Measurements from ENCODE around the gene ANKRD53.
"Not testable (repeated sequence)": the region's sequence is repeated elsewhere in the genome, so short reads cannot be mapped to it uniquely, and the experiment has no call there.

The ANKRD53 gene

DNA sequence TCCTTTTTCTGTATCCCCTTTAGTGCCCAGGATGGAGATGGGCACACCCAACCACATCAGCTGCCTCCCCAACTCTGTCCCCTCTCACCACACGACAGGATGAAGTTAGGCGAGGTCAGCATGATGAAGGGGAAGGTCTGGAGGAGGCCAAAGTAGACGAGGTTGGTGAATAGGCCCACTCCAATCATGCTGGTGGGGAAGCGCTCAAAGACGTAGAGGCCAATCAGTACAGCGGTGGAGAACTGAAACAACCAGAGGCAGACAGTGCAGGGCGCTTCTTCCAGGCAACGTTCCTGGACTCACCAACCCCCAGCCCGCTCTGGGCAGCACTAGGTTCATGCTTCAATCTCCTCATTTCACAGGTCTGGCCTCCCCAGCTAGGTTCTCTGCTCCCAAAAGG, 13.3 kb downstream of the ANKRD53 start:
- DNase-seq (ENCODE audit: low read depth): no peak

DNA sequence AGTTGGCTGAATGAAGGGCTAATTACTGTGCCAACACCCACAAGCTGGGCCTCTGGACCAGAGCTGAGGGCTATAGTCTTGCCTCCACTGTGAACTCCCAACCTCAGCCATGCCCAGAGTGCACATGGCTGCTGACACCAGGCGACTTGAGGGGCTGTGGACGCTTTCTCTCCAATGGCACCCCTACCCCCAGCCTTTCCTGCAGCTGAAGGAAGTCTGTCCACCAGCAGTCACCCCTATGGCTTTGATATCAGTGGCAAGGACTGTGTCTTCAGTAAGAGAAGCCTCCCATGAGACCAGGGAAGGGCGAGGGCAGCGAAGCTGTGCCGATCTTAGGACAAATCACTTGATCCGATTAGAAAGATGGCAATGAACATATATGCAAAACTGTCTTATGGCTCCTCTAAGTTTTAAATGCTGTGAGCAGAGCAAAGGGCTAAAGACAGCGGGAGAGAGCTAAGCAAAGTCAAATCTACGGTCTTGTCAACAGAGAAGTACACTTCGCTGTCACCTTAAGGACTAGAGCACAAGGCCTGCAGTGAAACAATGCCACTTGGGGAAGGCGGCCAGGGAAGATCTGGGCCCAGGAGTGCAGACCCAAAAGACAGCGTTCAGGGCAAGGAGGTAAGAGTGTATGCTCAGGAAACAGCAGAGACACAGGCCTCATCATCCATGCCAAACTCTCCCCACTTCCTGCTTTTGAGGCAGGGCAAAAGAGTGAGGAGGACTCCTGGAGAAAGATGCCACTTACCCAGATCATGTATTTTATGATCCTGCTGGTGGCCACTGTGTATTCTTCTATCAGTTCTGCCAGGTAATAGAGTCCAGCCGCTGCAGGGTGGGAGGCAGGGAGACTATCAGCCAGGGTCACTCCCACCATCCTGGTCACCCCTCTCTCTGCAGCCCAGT, 14.8 kb downstream of the ANKRD53 start:
- DNase-seq (ENCODE audit: low read depth): no peak

- DNase-seq (ENCODE audit: low read depth): peak; percentile 46
Observed at GRCh38 chr2:70994009-70994698, 15.7 kb downstream of the ANKRD53 start.

- DNase-seq (ENCODE audit: low read depth): peak; percentile 88
Observed at GRCh38 chr2:70994699-70995425, 16.4 kb downstream of the ANKRD53 start, which contains the start of gene TEX261. Gene TEX261 (minus strand): TSS chr2:70994873. CDS start chr2:70994757, 116 bp downstream.

- no peak for DNase-seq (ENCODE audit: low read depth)
Observed at GRCh38 chr2:70995426-70995729, 16.9 kb downstream of the ANKRD53 start.

- not testable (repeated sequence) for DNase-seq (ENCODE audit: low read depth)
Observed at GRCh38 chr2:70998885-70999284, 20.5 kb downstream of the ANKRD53 start.

DNA sequence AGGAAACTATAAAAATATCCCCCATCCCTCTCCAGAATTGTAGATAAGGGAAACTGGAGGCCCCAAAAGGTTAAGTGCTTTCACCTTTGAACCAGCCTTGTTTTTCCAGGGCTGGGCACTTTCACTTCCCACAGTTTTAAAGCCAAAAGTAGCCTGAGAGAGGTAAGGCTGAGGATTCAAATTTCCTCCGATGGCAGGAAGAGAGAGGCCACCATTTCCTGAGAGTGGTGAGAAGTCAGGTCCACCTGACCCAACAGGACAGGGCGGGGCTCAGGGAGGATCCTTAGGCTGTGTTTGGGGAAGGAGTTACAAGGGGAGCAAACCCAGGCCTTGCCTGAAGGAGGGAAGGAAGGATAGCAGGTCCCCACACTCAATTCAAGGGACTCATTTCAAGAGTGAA, 20.9 kb downstream of the ANKRD53 start:
- DNase-seq (ENCODE audit: low read depth): no peak

- not testable (repeated sequence) for DNase-seq (ENCODE audit: low read depth)
Observed at GRCh38 chr2:70999931-71000330, 21.5 kb downstream of the ANKRD53 start.

DNA sequence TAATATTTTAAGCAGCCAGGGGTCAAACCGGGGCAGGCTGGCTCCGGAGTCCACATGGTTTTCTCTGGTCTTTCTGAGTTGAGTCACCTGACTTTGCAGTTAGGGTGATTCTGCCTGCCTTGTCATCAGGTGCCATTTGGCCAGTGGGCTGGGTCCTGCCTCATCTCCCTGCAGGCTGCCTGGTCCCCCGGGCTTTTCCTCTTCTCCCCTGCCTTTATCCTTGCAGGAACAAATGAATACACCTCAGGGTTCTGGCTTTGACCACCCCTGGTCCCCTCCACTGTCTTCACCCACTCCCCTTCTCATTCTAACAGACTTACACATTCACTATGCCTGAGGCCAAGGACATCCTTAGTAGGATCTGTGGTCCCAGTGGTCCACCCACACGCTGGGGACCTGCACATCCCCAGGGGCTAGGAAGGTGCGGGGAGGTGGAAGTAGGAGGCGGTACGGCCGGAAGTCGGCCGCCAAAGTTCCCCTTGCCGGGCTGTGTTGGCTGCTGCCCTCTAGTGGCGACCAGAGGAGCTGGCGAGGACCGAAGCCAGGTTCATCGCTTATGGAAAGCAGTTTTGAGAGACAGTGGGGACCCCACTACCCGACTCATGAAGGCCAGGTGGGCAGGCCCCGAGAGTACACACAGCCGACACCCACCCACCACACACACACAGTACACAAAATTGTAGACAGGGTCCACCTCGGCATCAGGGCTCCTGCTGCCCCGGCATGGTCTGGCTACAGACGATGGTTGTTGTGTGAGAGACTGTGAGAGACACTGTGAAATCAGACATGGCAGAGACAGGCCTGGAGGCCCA, 22.6 kb downstream of the ANKRD53 start:
- peak; percentile 64 for DNase-seq (ENCODE audit: low read depth)

DNA sequence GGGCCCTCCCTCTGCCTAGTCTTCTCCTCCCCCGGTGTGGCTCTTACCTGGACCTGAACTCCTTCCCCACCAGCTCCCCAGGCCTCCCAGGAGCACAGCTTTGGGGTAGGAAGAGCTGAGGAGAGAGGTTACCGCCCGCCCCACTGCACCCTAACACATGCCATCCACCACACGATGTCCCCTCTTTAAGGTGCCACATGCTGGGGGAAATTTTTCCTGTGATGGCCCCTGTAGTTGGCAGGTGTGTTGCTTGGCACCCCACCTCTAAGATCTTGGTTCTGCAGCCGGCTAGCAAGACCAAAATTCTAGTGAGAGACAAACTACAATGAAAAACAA, 23.1 kb downstream of the ANKRD53 start:
- DNase-seq (ENCODE audit: low read depth): no peak

GRCh38 chr2:71001981-71002570, 23.6 kb downstream of the ANKRD53 start:
- no peak for DNase-seq (ENCODE audit: low read depth)

- DNase-seq (ENCODE audit: low read depth): no peak
Observed at GRCh38 chr2:71003396-71003795, 25.0 kb downstream of the ANKRD53 start.

- DNase-seq (ENCODE audit: low read depth): no peak
Observed at GRCh38 chr2:71003966-71004755, 25.7 kb downstream of the ANKRD53 start.

DNA sequence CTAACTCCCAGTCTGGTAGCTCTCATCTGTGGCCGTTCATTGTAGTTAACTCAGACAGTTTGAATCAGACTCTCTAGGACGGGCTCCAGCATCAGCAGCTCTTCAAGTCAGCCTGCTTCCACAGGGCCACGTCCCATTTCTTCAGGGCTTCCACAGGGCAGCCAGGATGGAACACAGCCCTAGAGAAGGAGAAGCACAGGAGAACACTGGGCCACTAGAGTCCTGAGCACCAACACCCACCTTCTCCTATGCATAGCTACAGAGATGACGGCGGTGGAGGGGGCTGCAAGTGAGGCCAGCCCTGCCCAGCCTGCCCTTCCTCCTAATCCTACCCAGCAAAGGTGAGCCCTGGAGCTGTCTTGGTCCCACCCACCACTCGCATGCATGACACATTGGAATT, 26.4 kb downstream of the ANKRD53 start:
- no peak for DNase-seq (ENCODE audit: low read depth)

DNA sequence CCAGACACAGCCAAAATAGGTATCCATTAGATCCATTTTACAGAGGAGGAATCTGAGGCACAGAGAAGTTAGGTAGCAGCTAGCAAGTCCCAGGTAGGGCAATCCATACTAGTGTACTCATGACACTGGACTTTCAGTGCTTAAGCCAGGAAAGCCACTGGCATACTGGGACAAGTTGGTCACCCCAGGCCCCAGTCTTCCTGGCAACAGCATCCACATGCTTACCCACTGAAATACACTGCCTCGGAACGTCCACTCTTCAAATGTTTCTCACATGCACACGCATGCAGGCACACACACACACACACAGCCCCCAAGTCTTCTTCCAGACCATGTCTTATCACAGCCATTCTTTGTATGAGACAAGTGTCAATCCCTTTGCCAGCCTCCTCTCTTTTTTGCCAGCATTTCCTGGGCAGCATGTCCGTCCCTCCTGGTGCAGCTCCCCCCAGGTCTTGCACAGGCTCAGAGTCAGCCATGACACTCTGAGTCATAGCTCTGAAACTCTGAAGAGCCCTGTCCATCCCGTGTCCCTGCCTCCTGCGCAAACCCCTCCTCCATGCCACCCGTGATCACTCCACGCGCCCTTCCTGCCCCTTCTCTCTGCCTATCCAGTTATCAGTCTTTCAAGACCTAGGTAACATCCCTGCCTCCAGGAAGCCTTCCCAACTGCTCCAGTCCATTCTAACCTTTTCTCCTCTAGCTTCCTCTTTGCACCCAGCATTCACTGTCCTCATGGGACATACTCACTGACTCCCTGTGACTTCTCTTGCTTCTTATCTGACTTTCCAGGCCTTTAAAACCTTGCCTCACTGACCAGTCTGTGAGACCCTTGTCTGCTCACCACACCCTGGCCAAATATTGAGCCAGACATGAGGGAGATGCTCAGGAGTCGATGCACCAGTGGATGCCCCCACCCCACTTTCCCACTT, 27.1 kb downstream of the ANKRD53 start:
- no peak for DNase-seq (ENCODE audit: low read depth)

DNA sequence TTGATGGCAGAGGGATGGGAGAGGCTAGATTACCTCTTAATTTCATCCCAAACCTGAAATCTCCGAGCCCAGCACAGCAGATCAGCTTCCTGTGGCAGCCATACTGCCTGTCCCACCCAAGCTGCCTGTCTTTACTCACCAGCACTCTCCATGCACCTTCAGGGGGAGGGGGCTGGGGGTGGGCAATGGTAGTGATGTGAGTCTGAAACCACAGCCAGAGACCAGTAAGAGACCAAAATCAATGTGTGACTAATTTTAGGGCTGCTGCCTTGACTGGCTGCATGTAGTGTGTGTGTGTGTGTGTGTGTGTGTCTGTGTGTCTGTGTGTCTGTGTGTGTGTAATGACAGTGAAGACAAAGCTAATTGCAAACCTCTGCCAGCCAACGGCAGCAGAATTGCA, 27.9 kb downstream of the ANKRD53 start:
- no peak for DNase-seq (ENCODE audit: low read depth)

DNA sequence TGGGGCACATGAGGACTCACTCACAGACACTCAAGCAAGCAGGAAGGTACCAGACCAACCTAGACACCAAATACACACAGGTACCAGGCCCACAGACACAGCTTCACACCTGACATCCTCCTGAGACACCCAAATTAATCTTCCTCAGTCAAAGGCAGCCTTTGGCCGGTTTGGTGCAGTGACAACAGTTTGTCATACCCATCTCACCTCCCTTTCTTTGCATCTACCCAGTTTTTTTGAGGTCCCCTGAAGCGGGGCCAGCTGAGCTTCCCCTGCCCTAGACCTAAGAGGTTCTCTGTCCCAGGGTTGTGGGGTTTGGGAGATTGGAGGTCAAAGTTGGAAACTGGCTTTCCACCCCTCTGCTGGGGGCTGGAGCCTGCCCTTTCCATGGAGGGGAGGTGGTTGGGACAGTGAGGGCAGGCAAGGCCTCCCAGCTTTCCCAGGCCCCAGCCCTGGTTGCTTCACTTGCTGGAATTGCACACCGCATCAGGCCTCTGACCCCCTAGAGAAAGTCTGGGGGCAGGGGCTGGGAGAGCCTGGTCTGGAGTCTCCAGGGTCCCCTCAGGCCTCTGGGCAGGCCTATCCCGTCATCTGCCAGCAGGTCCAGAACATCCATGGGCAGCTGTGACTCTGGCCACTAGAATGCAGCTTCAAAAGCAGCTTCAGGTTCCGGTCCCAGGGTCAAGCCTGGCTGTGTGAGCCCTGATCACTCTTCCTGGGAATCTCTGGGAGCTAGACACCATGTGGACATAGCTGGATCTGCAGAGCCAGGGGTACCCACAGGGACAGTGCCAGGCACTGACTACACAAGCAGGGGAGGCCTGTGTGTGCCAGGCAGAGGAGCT, 28.7 kb downstream of the ANKRD53 start:
- DNase-seq (ENCODE audit: low read depth): no peak

GRCh38 chr2:71008342-71008741, 29.9 kb downstream of the ANKRD53 start:
- no peak for DNase-seq (ENCODE audit: low read depth)

GRCh38 chr2:71011786-71012185, 33.4 kb downstream of the ANKRD53 start:
- DNase-seq (ENCODE audit: low read depth): not testable (repeated sequence)
